LoVo (cell line): ENCODE data around the gene VWA8.
A peak's percentile ranks its signal among the peaks of the same experiment; 100 is the strongest.
"Not testable (repeated sequence)": the region's sequence is repeated elsewhere in the genome, so short reads cannot be mapped to it uniquely, and the experiment has no call there.

Experiments
- DNase-seq: peaks from one replicate; pipeline ENCODE4 v3.0.0-alpha.2; 2016; ENCODE audit warnings: low spot score

Gene VWA8

GRCh38 chr13:41645331-41645730 is 315.6 kb downstream of the VWA8 start:
- no peak for DNase-seq

DNA sequence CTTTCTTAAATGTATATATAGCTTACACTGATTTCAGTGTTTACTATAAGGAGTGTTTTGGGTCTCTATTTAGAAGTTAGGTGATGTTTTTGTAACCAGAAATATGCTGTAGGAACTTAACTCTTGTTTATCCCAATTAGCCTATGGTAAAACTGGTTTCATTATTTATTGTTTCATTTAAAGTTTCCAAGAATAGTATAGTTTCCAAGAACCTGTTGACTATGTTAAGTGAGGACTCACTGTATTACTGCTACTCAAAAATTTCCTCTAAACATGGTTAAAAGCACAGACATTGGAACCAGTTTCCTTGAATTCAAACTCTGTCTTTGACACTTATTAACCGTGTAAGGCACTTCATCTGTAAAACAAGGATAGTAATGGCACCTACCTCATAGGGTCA is 316.2 kb downstream of the VWA8 start:
- DNase-seq, result no peak

- no peak for DNase-seq
Observed at GRCh38 chr13:41643507-41643906, 317.4 kb downstream of the VWA8 start.

GRCh38 chr13:41641961-41642360 is 318.9 kb downstream of the VWA8 start:
- DNase-seq, result no peak

GRCh38 chr13:41641429-41641828 is 319.5 kb downstream of the VWA8 start:
- no peak for DNase-seq

DNA sequence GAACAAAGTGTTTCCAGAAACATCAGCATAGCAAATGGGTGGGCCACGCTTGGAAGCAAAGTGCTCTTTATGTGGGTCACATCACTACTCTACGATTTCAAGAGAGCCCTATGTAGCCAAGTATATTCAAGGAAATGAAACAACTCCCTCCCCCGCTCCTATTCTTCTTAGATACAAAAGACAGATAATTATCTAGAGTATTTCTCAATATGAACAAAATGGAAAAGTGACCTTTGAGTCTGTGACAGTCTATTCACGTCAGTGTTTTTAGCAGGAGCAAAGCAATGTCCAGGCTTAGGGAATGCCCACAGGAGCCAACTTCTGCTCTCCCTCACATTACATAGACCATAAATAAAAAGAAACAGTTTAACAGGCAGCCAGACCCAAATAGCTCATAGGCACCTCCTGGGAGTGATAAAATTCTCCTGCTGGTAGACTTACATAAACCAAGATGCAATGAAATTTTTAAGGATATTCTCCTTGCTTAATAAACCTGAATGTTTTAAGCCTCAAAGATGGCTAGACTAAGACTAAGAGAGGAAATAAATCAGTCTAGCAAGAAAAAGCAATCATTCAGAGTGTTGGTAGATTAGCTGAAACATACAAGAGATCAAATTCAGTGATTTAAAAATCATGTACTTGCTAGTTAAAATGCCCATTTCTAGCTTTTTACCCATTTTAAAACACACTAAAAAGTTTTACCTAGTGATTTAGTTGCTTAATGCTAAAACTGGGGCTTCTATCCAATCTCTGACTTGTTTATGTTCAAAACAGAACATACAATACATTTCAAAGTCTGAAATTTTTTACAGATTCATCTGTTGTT is 320.7 kb downstream of the VWA8 start:
- no peak for DNase-seq

DNA sequence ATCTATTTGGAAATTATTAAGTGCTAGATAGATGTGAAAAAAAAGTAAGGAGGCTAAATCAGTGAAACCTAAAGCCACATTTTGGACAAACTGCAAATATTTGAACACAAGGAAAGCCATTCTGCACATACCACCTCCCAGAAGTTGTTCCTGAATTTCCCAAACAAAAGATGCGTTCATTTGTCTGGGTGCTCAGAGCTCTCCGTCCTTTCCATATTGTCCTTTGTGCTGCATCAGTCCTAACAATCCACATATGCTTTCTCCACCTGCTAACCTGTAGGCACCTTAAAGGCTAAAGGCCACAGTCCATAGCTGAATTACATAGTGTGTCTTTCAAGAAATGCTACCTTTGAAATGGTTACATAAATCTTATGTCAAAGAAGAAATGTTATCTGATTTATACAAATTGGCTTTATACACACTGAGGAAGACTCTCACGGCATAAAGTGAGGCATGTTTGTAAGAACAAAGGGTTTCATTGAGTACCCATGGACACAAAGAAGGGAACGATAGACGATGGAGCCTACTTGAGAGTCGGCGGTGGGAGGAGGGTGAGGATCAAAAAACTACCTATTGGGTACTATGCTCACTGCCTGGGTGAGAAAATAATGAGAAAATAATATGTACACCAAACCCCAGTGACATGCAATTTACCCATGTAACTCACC is 321.5 kb downstream of the VWA8 start:
- no peak for DNase-seq

- no peak for DNase-seq
Observed at GRCh38 chr13:41637586-41637985, 323.3 kb downstream of the VWA8 start.

DNA sequence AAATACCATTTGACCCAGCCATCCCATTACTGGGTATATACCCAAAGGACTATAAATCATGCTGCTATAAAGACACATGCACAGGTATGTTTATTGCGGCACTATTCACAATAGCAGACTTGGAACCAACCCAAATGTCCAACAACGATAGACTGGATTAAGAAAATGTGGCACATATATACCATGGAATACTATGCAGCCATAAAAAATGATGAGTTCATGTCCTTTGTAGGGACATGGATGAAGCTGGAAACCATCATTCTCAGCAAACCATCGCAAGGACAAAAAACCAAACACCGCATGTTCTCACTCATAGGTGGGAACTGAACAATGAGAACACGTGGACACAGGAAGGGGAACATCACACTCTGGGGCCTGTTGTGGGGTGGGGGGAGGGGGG is 323.9 kb downstream of the VWA8 start:
- DNase-seq, result not testable (repeated sequence)

DNA sequence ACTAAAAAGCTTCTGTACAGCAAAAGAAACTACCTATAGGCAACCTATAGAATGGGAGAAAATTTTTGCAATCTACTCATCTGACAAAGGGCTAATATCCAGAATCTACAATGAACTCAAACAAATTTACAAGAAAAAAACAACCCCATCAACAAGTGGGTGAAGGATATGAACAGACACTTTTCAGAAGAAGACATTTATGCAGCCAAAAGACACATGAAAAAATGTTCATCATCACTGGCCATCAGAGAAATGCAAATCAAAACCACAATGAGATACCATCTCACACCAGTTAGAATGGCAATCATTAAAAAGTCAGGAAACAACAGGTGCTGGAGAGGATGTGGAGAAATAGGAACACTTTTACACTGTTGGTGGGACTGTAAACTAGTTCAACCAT is 324.3 kb downstream of the VWA8 start:
- not testable (repeated sequence) for DNase-seq

DNA sequence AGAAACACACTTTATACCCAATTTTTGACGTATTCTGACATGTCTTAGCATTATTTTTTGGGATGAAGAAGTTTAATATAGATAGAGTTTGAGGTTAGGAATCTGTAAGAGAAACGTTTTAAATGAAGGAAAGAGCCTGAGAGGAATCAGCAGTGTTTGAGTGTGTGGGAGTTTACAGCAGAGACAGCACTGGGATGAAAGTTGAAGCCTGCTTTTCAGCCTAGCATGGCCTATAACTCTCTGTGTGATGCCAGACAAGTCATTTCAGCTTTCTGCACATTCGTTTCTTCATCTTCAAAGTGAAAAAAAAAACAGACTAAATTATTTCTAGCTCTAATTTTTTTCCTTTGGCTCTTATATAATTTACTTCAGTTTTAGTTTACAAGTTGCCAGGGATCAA is 326.5 kb downstream of the VWA8 start:
- no peak for DNase-seq

GRCh38 chr13:41633776-41634175 is 327.1 kb downstream of the VWA8 start:
- DNase-seq, result no peak

DNA sequence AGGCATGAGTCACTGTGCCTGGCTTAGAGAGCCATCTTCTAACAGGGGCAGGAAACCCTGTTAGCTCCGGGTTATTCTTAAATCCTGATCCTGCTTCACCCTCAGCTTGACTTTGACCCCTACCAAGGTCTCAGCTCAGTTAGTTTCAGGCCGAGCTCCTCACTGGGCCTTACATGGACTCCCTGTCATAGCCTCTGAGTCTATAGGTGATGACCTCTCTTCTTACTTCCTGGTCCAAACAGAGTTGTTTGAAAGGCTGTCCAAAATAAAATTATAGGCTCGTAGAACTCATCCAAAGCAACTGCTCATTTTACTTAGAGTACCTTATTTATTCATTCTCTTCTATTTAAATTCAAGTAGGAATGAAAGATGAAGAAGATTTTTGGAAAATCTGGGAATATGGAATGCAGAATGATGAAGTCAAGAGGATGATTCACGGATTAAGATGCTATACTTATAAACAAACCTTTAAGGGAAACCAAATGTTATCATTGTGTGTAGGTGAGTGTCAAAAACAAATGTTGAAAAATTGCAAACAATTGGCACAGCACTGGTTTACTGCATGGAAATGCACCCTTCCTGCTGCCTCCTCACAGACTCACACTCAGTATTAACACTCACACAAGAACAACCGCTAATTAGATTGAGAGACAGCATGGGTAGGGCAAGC is 329.5 kb downstream of the VWA8 start:
- no peak for DNase-seq

GRCh38 chr13:41627425-41627824 is 333.5 kb downstream of the VWA8 start:
- no peak for DNase-seq

- DNase-seq, result no peak
Observed at GRCh38 chr13:41624041-41624440, 336.9 kb downstream of the VWA8 start.

- DNase-seq, result peak; percentile 25
Observed at GRCh38 chr13:41622432-41623429, 338.2 kb downstream of the VWA8 start.

DNA sequence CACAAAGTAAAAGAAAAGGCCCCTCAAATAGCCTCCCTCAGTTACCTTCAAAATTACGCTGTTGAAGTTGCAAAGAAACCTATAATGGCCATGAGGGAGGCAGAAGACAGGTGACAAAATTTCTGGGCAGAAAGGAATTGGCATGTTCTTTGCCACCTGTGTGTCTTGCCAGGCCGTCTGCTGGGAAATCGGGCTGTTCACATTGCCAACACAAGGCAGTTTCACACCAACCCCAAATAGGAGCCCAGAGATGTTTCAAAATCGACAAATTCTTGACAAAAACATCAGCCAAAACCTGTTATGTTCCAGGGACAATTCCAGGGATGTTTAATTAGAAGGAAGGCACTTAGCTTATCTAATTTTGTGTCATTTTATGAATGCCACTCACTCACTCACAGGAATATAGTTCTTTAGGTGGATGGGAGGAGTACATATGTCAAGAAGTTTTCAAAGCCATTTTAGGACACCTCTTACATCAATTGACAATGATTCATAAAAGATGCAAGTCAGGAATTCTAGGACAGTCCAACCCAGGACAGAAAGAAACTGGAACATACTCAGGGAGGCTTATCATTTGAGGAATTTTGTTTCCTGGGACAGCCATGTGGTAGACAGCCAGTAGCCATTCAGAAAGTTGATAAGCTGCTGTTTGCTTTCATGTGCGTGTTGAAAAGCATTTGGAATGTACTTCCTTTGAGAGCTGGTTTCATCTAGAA is 339.0 kb downstream of the VWA8 start:
- DNase-seq, result no peak

- DNase-seq, result not testable (repeated sequence)
Observed at GRCh38 chr13:41617633-41618032, 343.3 kb downstream of the VWA8 start.

GRCh38 chr13:41616151-41616550 is 344.8 kb downstream of the VWA8 start:
- no peak for DNase-seq

- DNase-seq, result no peak
Observed at GRCh38 chr13:41615528-41615855, 345.4 kb downstream of the VWA8 start.
